HCT116 (cell line): Measurements from ENCODE around the gene POFUT1. TPM values are rescaled to one million over a fixed set of nuclear protein-coding genes. Genes with fewer than 3 reads are reported as not detected.

Experiments
- ATAC-seq: fragments of 200-7000 bp; cut with Tn5 transposase; 2 replicates; pipeline ENCODE4 v1.9.1; 2020; ENCODE audit warnings: mild to moderate bottlenecking, moderate library complexity
- BruUV-seq: library from RNA; stranded (reverse); fragments of 400-500 nt; replicated peaks from 2 replicates; lab custom pipeline; 2021; lab: Mats Ljungman, UMichigan
- CTCF ChIA-PET: fragments of 300-600 bp; sonication (Branson Sonifier 250); formaldehyde crosslinking; loops from one replicate; lab custom pipeline; 2021; ENCODE audit warnings: antibody characterized with exemption; lab: Charles Lee
- POLR2A ChIA-PET: fragments of 300-600, 350-600 bp; sonication (Branson Sonifier 250); formaldehyde crosslinking; loops from one replicate; lab custom pipeline; 2021; ENCODE audit warnings: antibody characterized with exemption; lab: Charles Lee
- RAD21 ChIA-PET, 2 experiments: fragments of 300-600 bp; sonication (Branson Sonifier 250); formaldehyde crosslinking; loops; one replicate each; lab custom pipeline; 2023; ENCODE audit warnings: low total read pairs in 2 of 2; ENCODE audit not compliant: uncharacterized antibody in 2 of 2, unreplicated experiment in 2 of 2, low non-redundant PET in 1 of 2; lab: Charles Lee
- DNase-seq: peaks from one replicate; pipeline ENCODE4 v3.0.0-alpha.2; 2010; ENCODE audit warnings: low read depth, low spot score
- H2AFZ ChIP-seq: fragments of 200-600 bp; shearing (Covaris generic), sonication (generic); 2 replicates; pipeline ENCODE4 v1.6.1; 2017; ENCODE audit warnings: low read depth, mixed run types, mixed read lengths, antibody characterized with exemption, low read length; ENCODE audit not compliant: poor library complexity, severe bottlenecking
- H3K27ac ChIP-seq: 2 replicates; pipeline ENCODE4 v1.5.1; 2012; ENCODE audit warnings: low read depth, low read length
- H3K27me3 ChIP-seq: fragments of 200-600 bp; sonication (generic); 2 replicates; pipeline ENCODE4 v1.6.1; 2016; ENCODE audit warnings: mixed run types, low read length, mixed read lengths; ENCODE audit not compliant: insufficient read depth
- H3K36me3 ChIP-seq, 2 experiments: fragments of 200-500 bp in 1 of 2; fragments of 200-600 bp in 1 of 2; sonication (Bioruptor generic) in 1 of 2; sonication (generic) in 1 of 2; 2 replicates each; pipeline versions ENCODE4 v1.5.1 to v1.6.1; 2014 to 2016; ENCODE audit warnings: low read length in 2 of 2, inconsistent platforms in 1 of 2, mixed read lengths in 1 of 2, mixed run types in 1 of 2; ENCODE audit not compliant: insufficient read depth in 2 of 2, control insufficient read depth in 1 of 2
- H3K4me1 ChIP-seq, 2 experiments: fragments of 200-600 bp in 1 of 2; sonication (generic) in 1 of 2; 2 replicates each; pipeline versions ENCODE4 v1.5.1 to v1.6.1; 2012 to 2017; ENCODE audit warnings: low read length in 2 of 2, inconsistent platforms in 1 of 2, mild to moderate bottlenecking in 1 of 2, mixed read lengths in 1 of 2, mixed run types in 1 of 2, moderate library complexity in 1 of 2; ENCODE audit not compliant: insufficient read depth in 2 of 2, control insufficient read depth in 1 of 2
- H3K4me2 ChIP-seq: fragments of 200-600 bp; sonication (generic); 2 replicates; pipeline ENCODE4 v1.6.1; 2017; ENCODE audit warnings: mixed run types, low read length, mixed read lengths
- H3K4me3 ChIP-seq, 2 experiments: fragments of 200-600 bp in 1 of 2; sonication (generic) in 1 of 2; replicated peaks in 1 of 2; 2 replicates each; pipeline ENCODE4 v1.5.1; 2011 to 2016; ENCODE audit warnings: low read length in 2 of 2, control low read depth in 1 of 2, low read depth in 1 of 2, mild to moderate bottlenecking in 1 of 2, mixed read lengths in 1 of 2, mixed run types in 1 of 2
- H3K79me2 ChIP-seq: fragments of 200-600 bp; sonication (generic); 2 replicates; pipeline ENCODE4 v1.6.1; 2017; ENCODE audit warnings: mild to moderate bottlenecking, mixed run types, low read length, moderate library complexity, mixed read lengths; ENCODE audit not compliant: insufficient read depth
- H3K9ac ChIP-seq: fragments of 200-600 bp; sonication (generic); 2 replicates; pipeline ENCODE4 v1.6.1; 2016; ENCODE audit warnings: low read length, mixed read lengths
- H3K9me2 ChIP-seq: fragments of 200-600 bp; sonication (generic), shearing (Covaris generic); 2 replicates; pipeline ENCODE4 v1.6.1; 2017; ENCODE audit warnings: mixed run types, mild to moderate bottlenecking, moderate library complexity; ENCODE audit not compliant: insufficient read depth
- H3K9me3 ChIP-seq, 2 experiments: fragments of 200-500 bp in 1 of 2; fragments of 200-600 bp in 1 of 2; sonication (Bioruptor generic) in 1 of 2; sonication (generic) in 1 of 2; 2 replicates each; pipeline ENCODE4 v1.6.1; 2014 to 2017; ENCODE audit warnings: low read length in 2 of 2, mixed read lengths in 2 of 2, inconsistent platforms in 1 of 2, low read depth in 1 of 2, mild to moderate bottlenecking in 1 of 2, mixed run types in 1 of 2, moderate library complexity in 1 of 2; ENCODE audit not compliant: control insufficient read depth in 1 of 2, insufficient read depth in 1 of 2
- H4K20me1 ChIP-seq: fragments of 200-600 bp; sonication (generic), shearing (Covaris generic); 2 replicates; pipeline ENCODE4 v1.6.1; 2017; ENCODE audit warnings: mixed run types, mild to moderate bottlenecking, moderate library complexity; ENCODE audit not compliant: insufficient read depth
- CEBPB ChIP-seq: IDR thresholded peaks from 2 replicates; pipeline ENCODE4 v1.6.1; 2012; ENCODE audit warnings: low read depth
- EGR1 ChIP-seq: IDR thresholded peaks from 2 replicates; pipeline ENCODE4 v1.6.1; 2012; ENCODE audit warnings: low read depth
- EZH2phosphoT487 ChIP-seq: fragments of 200-600 bp; IDR thresholded peaks from 2 replicates; pipeline ENCODE4 v1.6.1; 2018; ENCODE audit warnings: antibody characterized with exemption, borderline replicate concordance
- RAD21 ChIP-seq: IDR thresholded peaks from 2 replicates; pipeline ENCODE4 v1.6.1; 2012; ENCODE audit warnings: low read depth, mild to moderate bottlenecking
- SIN3A ChIP-seq: IDR thresholded peaks from 2 replicates; pipeline ENCODE4 v1.6.1; 2012; ENCODE audit warnings: low read depth
- TCF7L2 ChIP-seq: IDR thresholded peaks from 2 replicates; pipeline ENCODE4 v1.7.0; 2011; ENCODE audit warnings: borderline replicate concordance, inconsistent platforms; ENCODE audit not compliant: insufficient read depth, insufficient read length; ENCODE audit errors: extremely low read depth
- YY1 ChIP-seq: IDR thresholded peaks from 2 replicates; pipeline ENCODE4 v1.6.1; 2011; ENCODE audit warnings: low read length, low read depth, moderate library complexity, mild to moderate bottlenecking; ENCODE audit not compliant: insufficient replicate concordance; ENCODE audit errors: extremely low read depth
- ZNF274 ChIP-seq: fragments of 200-500 bp; sonication (Bioruptor generic); IDR thresholded peaks from 2 replicates; pipeline ENCODE4 v1.6.1; 2014; ENCODE audit warnings: mild to moderate bottlenecking, low read depth, low read length, inconsistent platforms
- intact Hi-C: fragments of 100-400 bp; cut with micrococcal nuclease; formaldehyde crosslinking; loops from 2 replicates; pipeline ENCODE4 v1.10.0; 2022
- total RNA-seq: library from RNA; stranded (reverse); gene quantifications from one replicate; pipeline ENCODE4 v1.2.1, GENCODE V29; 2021; ENCODE audit not compliant: unreplicated experiment
- TF ChIP-seq, protein P1 (sequence below): IDR thresholded peaks from 2 replicates; pipeline ENCODE4 v1.6.1; 2012; ENCODE audit warnings: low read depth

POFUT1 gene
- total RNA-seq, 1 experiment from 2014 or later = 34.5 TPM

DNA sequence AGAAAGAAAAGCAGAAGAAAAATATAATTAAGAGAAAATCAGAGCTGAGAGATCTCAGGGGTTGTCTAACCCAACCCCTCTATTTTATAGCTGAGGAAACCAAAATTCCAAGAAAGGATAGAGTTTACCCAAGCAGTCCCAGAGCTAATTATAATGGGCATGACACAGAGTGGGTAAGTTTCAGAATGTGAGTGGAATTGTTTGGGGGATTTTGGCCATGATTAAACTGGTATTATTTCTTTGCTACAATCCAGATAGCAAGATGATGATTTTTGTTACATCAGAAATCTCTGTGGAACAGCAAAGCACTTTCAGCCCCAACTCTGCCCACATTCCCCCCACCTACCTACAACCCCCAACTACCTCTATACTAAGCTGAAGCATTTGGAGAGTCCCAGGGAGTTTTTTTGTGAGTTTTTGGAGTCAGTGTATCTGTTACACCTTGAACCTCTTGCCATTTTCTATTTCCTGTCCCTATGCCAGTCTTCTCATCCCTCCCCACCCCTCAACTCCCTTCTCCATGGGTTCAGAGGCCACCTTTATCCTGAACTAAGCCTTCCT, 24.7 kb downstream of the POFUT1 start:
- intact Hi-C loops = no loop called here
- Histone ChIP-seq H3K4me2 (no peak overlapping the region), H4K20me1 (no peaks in the 10 kb centered on the region), H2AFZ (no peak overlapping the region), H3K4me1 (no peaks in the 10 kb centered on the region), H3K9me3 (no peaks in the 10 kb centered on the region), H3K36me3 (peaks cover 28 to 29% of the 10 kb centered on the region in 2 experiments), H3K4me3 (no peak overlapping the region), H3K79me2 (no peaks in the 10 kb centered on the region), H3K27me3 (no peaks in the 10 kb centered on the region), H3K27ac (no peak overlapping the region), H3K9ac (no peak overlapping the region), H3K9me2 (no peaks in the 10 kb centered on the region)
- ChIA-PET POLR2A (interaction anchor here (1.6 kb wide), 1 partner anchor 48 kb away, joined by 3 read pairs; no protein-coding TSS in a partner anchor), RAD21 (interaction anchor here in 1 of 2 experiments (0.6 kb wide), 1 partner anchor 304 kb away, joined by 3 read pairs; no protein-coding TSS in a partner anchor), CTCF (no interaction called here)
- no TSS peak for BruUV-seq
- ATAC-seq = no peak
- no peak for DNase-seq
- no peak for TF ChIP-seq CEBPB
- TF ChIP-seq RAD21 = no peak
- TF ChIP-seq SIN3A = no peak
- TF ChIP-seq ZNF274 = no peak
- TF ChIP-seq EGR1 = no peak
- TF ChIP-seq EZH2phosphoT487 = no peak
- TF ChIP-seq TCF7L2 = no peak
- TF ChIP-seq YY1 = no peak
- TF ChIP-seq, protein P1, sequence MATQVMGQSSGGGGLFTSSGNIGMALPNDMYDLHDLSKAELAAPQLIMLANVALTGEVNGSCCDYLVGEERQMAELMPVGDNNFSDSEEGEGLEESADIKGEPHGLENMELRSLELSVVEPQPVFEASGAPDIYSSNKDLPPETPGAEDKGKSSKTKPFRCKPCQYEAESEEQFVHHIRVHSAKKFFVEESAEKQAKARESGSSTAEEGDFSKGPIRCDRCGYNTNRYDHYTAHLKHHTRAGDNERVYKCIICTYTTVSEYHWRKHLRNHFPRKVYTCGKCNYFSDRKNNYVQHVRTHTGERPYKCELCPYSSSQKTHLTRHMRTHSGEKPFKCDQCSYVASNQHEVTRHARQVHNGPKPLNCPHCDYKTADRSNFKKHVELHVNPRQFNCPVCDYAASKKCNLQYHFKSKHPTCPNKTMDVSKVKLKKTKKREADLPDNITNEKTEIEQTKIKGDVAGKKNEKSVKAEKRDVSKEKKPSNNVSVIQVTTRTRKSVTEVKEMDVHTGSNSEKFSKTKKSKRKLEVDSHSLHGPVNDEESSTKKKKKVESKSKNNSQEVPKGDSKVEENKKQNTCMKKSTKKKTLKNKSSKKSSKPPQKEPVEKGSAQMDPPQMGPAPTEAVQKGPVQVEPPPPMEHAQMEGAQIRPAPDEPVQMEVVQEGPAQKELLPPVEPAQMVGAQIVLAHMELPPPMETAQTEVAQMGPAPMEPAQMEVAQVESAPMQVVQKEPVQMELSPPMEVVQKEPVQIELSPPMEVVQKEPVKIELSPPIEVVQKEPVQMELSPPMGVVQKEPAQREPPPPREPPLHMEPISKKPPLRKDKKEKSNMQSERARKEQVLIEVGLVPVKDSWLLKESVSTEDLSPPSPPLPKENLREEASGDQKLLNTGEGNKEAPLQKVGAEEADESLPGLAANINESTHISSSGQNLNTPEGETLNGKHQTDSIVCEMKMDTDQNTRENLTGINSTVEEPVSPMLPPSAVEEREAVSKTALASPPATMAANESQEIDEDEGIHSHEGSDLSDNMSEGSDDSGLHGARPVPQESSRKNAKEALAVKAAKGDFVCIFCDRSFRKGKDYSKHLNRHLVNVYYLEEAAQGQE = no peak
